Nephron progenitor cell (in vitro differentiated cells): ENCODE results near the gene DHX29.
A peak's percentile ranks its signal among the peaks of the same experiment; 100 is the strongest.

Experiments used
- DNase-seq: peaks from one replicate; pipeline ENCODE4 v3.0.0; 2021
- H3K27ac Mint-ChIP-seq: 2 replicates; pipeline ENCODE4 v1.8.0; 2021; ENCODE audit warnings: mild to moderate bottlenecking, moderate library complexity, mixed read lengths
- H3K27me3 Mint-ChIP-seq: 2 replicates; pipeline ENCODE4 v1.8.0; 2021; ENCODE audit warnings: mild to moderate bottlenecking, low read depth, mixed read lengths; ENCODE audit not compliant: poor library complexity
- H3K36me3 Mint-ChIP-seq: 2 replicates; pipeline ENCODE4 v1.8.0; 2021; ENCODE audit warnings: low read depth, mixed read lengths
- H3K4me1 Mint-ChIP-seq: 2 replicates; pipeline ENCODE4 v1.8.0; 2021; ENCODE audit warnings: mixed read lengths
- H3K4me3 Mint-ChIP-seq: 2 replicates; pipeline ENCODE4 v1.8.0; 2021; ENCODE audit warnings: mild to moderate bottlenecking, moderate library complexity, mixed read lengths
- H3K9me3 Mint-ChIP-seq: 2 replicates; pipeline ENCODE4 v1.8.0; 2021; ENCODE audit warnings: mild to moderate bottlenecking, moderate library complexity, mixed read lengths
- TF ChIP-seq, protein P1 (sequence below): fragments of 200-600 bp; sonication (generic); IDR thresholded peaks from 2 replicates; pipeline ENCODE4 v1.5.0; 2021; ENCODE audit warnings: antibody characterized with exemption

DHX29 gene

DNA sequence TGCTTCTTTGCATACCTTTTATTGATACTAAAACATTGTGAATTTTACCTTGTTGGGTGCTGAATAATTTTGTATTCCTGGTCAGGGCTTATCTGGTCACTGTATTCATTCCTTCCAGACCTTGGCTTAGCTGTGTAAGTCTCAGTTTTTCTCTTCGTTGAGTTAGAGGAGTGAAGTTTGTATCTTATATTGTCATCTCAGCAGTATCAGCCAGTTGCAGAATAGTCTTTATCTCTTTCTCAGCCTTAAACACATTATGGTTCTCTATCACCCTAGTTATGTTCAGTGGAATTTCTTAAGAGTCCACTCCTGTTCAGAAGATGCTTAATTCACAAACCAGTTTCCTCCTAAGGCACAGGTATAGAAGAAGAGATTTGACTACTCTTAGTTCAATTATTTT is 25.5 kb upstream of the DHX29 start:
- no peaks in the 10 kb centered on the region for H3K27me3 Mint-ChIP-seq
- H3K9me3 Mint-ChIP-seq, result no peaks in the 10 kb centered on the region
- DNase-seq, result no peak
- peak overlapping the region; percentile 26 for H3K27ac Mint-ChIP-seq
- no peak overlapping the region for H3K4me3 Mint-ChIP-seq
- H3K36me3 Mint-ChIP-seq, result peaks cover 66% of the 10 kb centered on the region
- TF ChIP-seq, protein P1, sequence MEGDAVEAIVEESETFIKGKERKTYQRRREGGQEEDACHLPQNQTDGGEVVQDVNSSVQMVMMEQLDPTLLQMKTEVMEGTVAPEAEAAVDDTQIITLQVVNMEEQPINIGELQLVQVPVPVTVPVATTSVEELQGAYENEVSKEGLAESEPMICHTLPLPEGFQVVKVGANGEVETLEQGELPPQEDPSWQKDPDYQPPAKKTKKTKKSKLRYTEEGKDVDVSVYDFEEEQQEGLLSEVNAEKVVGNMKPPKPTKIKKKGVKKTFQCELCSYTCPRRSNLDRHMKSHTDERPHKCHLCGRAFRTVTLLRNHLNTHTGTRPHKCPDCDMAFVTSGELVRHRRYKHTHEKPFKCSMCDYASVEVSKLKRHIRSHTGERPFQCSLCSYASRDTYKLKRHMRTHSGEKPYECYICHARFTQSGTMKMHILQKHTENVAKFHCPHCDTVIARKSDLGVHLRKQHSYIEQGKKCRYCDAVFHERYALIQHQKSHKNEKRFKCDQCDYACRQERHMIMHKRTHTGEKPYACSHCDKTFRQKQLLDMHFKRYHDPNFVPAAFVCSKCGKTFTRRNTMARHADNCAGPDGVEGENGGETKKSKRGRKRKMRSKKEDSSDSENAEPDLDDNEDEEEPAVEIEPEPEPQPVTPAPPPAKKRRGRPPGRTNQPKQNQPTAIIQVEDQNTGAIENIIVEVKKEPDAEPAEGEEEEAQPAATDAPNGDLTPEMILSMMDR, result no peak
- H3K4me1 Mint-ChIP-seq, result no peaks in the 10 kb centered on the region

DNA sequence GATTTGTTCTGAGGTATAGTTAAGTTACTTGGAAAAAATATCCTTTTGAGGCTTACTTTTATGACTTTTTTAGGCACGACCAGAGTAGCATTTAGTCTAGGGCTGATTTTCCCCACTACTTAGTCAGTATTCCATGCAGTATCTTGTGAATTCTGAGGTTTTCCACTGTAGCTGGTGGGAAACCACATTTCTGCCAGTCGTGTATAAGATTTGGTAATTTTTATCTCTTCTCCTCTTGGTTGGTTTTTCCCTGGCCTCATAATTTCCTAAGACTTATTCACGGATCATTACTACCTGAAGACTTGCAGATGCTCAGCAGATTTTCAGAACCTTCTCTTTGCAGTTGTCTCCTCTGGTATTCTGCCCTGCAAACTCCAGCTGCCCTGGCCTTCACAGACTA is 23.8 kb upstream of the DHX29 start:
- Mint-ChIP-seq H3K9me3 (no peaks in the 10 kb centered on the region), H3K27ac (no peak overlapping the region), H3K4me1 (no peaks in the 10 kb centered on the region), H3K36me3 (peaks cover 72% of the 10 kb centered on the region), H3K27me3 (no peaks in the 10 kb centered on the region), H3K4me3 (no peak overlapping the region)
- DNase-seq, result no peak
- TF ChIP-seq, protein P1, result no peak

DNA sequence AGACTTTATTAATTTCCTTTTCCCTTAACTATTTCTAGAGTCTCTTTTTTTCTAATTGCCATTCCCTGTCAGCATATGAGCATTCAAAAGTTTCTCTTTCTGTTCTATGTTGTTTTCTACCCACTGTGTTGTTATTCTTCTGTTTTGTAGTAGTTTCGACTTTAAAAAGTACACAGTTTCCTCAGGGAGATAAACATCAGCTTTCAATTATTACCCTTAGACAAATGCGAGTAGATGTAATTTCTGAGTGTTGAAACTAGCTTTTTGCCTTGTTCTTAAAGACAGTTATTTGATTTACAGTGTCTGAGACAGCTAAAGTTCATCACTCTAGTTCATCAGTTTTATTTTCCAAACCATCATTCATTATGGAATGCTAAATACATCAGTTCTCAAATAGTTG is 19.8 kb upstream of the DHX29 start:
- Mint-ChIP-seq H3K4me3 (no peak overlapping the region), H3K9me3 (no peaks in the 10 kb centered on the region), H3K36me3 (peaks cover 76% of the 10 kb centered on the region), H3K4me1 (no peaks in the 10 kb centered on the region), H3K27me3 (no peaks in the 10 kb centered on the region), H3K27ac (no peak overlapping the region)
- TF ChIP-seq, protein P1, result no peak
- DNase-seq, result no peak

DNA sequence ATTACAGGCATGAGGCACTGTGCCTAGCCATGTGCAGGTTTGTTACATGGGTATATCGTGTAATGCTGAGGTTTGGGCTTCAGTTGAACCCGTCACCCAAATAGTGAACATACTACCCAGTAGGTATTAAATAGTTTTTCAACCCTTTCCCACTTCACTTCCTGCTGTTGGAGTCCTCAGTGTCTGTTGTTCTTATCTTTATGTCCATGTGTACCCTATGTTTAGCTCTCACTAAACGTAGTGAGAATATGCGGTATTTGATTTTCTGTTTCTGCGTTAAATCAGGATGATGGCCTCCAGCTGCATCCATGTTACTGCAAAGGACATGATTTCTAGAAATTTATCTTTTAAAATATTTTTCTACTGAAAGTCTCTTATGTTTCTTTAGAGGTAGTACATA is 18.1 kb upstream of the DHX29 start:
- no peak for DNase-seq
- Mint-ChIP-seq H3K27me3 (no peaks in the 10 kb centered on the region), H3K36me3 (peaks cover 64% of the 10 kb centered on the region), H3K4me3 (no peak overlapping the region), H3K27ac (no peak overlapping the region), H3K9me3 (no peaks in the 10 kb centered on the region), H3K4me1 (no peaks in the 10 kb centered on the region)
- TF ChIP-seq, protein P1, result no peak

DNA sequence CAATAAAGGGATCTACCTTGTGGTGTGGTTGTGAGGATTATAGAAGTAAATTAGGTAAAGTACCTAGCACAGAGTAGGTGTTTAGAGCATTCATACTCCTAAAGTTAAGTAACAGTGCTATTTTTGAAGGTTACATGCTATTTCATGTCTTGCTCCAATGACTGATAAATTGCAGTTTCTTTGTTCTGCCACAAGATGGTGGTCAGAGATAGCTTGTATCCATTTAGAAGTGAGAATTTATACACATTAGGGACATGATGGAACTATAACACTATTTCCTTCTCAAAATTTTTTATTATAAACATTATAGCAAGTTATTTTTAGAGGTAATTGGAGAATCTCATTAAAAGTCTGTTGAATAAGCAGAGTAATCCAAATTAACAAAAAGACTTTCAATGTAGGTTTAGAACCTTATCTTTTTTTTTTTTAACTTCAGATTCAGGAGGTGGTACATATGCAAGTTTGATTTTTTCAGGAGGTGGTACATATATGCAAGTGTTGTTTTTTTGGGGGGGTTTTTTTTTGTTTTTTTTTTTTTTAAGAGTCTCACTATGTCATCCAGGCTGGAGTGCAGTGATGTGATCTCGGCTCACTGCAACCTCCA is 17.4 kb upstream of the DHX29 start:
- H3K36me3 Mint-ChIP-seq, result peaks cover 59% of the 10 kb centered on the region
- H3K4me3 Mint-ChIP-seq, result no peak overlapping the region
- H3K4me1 Mint-ChIP-seq, result no peaks in the 10 kb centered on the region
- H3K27ac Mint-ChIP-seq, result no peak overlapping the region
- no peak for DNase-seq
- TF ChIP-seq, protein P1, result peak; percentile 49
- H3K27me3 Mint-ChIP-seq, result no peaks in the 10 kb centered on the region
- H3K9me3 Mint-ChIP-seq, result no peaks in the 10 kb centered on the region

DNA sequence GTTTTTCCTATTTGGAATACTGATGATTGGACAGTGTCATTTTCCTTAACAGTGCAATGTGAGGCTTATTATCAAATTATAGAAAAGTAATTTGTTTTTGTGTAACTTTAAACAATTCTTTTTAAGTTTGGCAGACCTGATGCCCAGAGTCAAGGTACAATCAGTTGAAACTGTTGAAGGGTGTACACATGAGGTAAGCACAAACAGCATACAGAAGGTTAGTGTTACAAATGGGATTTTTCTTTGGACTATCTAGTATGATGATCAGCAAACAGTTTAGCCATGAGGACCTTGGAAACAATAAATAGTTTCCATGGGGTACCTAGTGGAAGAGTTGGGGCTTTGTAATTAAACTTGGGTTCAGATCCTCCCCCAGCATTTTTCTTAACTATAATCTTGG is 16.5 kb upstream of the DHX29 start:
- Mint-ChIP-seq H3K27ac (no peak overlapping the region), H3K27me3 (no peaks in the 10 kb centered on the region), H3K4me1 (no peaks in the 10 kb centered on the region), H3K4me3 (no peak overlapping the region), H3K9me3 (peaks cover under 1% of the 10 kb centered on the region), H3K36me3 (peaks cover 58% of the 10 kb centered on the region)
- no peak for DNase-seq
- TF ChIP-seq, protein P1, result no peak
